Left hindlimb (tissue), 1 donor: ENCODE measurements around the gene SEM1.
A peak's percentile ranks its signal among the peaks of the same experiment; 100 is the strongest.
"Not testable (repeated sequence)": the region's sequence is repeated elsewhere in the genome, so short reads cannot be mapped to it uniquely, and the experiment has no call there.

Experiments used
- DNase-seq: peaks from one replicate; pipeline ENCODE4 v3.0.0-alpha.2; 2018

Gene SEM1

GRCh38 chr7:96700516-96700915 is 9.1 kb downstream of the SEM1 start:
- no peak for DNase-seq

- no peak for DNase-seq
Observed at GRCh38 chr7:96699219-96699871, 10.3 kb downstream of the SEM1 start.

- not testable (repeated sequence) for DNase-seq
Observed at GRCh38 chr7:96698449-96698848, 11.2 kb downstream of the SEM1 start.

GRCh38 chr7:96697822-96698221 is 11.8 kb downstream of the SEM1 start:
- DNase-seq, result no peak

GRCh38 chr7:96695581-96695980 is 14.1 kb downstream of the SEM1 start:
- no peak for DNase-seq

- DNase-seq, result no peak
Observed at GRCh38 chr7:96694082-96694481, 15.6 kb downstream of the SEM1 start.

- DNase-seq, result no peak
Observed at GRCh38 chr7:96691702-96692101, 17.9 kb downstream of the SEM1 start.

GRCh38 chr7:96689414-96689813 is 20.2 kb downstream of the SEM1 start:
- DNase-seq, result no peak

GRCh38 chr7:96686305-96686704 is 23.3 kb downstream of the SEM1 start:
- DNase-seq, result no peak

GRCh38 chr7:96685755-96686154 is 23.9 kb downstream of the SEM1 start:
- DNase-seq, result no peak

- no peak for DNase-seq
Observed at GRCh38 chr7:96685353-96685752, 24.3 kb downstream of the SEM1 start.

- no peak for DNase-seq
Observed at GRCh38 chr7:96679886-96680285, 29.8 kb downstream of the SEM1 start.

GRCh38 chr7:96676919-96677318 is 32.7 kb downstream of the SEM1 start:
- no peak for DNase-seq

- DNase-seq, result no peak
Observed at GRCh38 chr7:96675548-96675947, 34.1 kb downstream of the SEM1 start.

GRCh38 chr7:96674565-96674964 is 35.1 kb downstream of the SEM1 start:
- no peak for DNase-seq

- DNase-seq, result no peak
Observed at GRCh38 chr7:96671854-96672253, 37.8 kb downstream of the SEM1 start.

GRCh38 chr7:96670338-96671289 is 39.0 kb downstream of the SEM1 start:
- no peak for DNase-seq

GRCh38 chr7:96669812-96670211 is 39.8 kb downstream of the SEM1 start:
- DNase-seq, result no peak

- DNase-seq, result peak; percentile 56
Observed at GRCh38 chr7:96667026-96667425, 42.6 kb downstream of the SEM1 start.

GRCh38 chr7:96665689-96666088 is 44.0 kb downstream of the SEM1 start:
- no peak for DNase-seq

GRCh38 chr7:96664793-96665192 is 44.9 kb downstream of the SEM1 start:
- no peak for DNase-seq

- no peak for DNase-seq
Observed at GRCh38 chr7:96663871-96664445, 45.7 kb downstream of the SEM1 start.

GRCh38 chr7:96663457-96663856 is 46.2 kb downstream of the SEM1 start:
- no peak for DNase-seq

GRCh38 chr7:96662151-96662550 is 47.5 kb downstream of the SEM1 start:
- not testable (repeated sequence) for DNase-seq
